Peyer's patch (tissue), 4 donors: ENCODE data around the gene PPP2R3A. TPM values are rescaled to one million over a fixed set of nuclear protein-coding genes. Genes with fewer than 3 reads are reported as not detected.

ENCODE experiments used
- DNase-seq, 3 donors: peaks; one replicate each; pipeline ENCODE4 v3.0.0-alpha.2; 2017 to 2019
- H3K27ac ChIP-seq, 4 donors: fragments of 200-600 bp; sonication (generic); one replicate each; pipeline ENCODE4 v1.5.1; 2016 to 2019
- H3K27me3 ChIP-seq, 2 donors: fragments of 200-600 bp; sonication (generic); one replicate each; pipeline ENCODE4 v1.5.1; 2019
- H3K36me3 ChIP-seq, 3 donors: fragments of 200-600 bp; sonication (generic); one replicate each; pipeline ENCODE4 v1.5.1; 2016 to 2019
- H3K4me1 ChIP-seq, 4 donors: fragments of 200-600 bp; sonication (generic); one replicate each; pipeline ENCODE4 v1.5.1; 2016 to 2019
- H3K4me3 ChIP-seq, 4 donors: fragments of 200-600 bp; sonication (generic); 1 replicate in 3 of 4; 2 replicates in 1 of 4; pipeline ENCODE4 v1.5.1; 2016 to 2019; ENCODE audit warnings: mild to moderate bottlenecking in 1 of 4
- H3K9me3 ChIP-seq, 4 donors: fragments of 200-600 bp; sonication (generic); one replicate each; pipeline ENCODE4 v1.5.1; 2016 to 2019; ENCODE audit warnings: mild to moderate bottlenecking in 1 of 4
- POLR2A ChIP-seq, 2 donors: fragments of 450-650 bp; IDR thresholded peaks; one replicate each; pipeline ENCODE4 v1.5.1; 2017; ENCODE audit warnings: antibody characterized with exemption in 2 of 2, mild to moderate bottlenecking in 2 of 2, moderate library complexity in 2 of 2
- total RNA-seq, 4 donors: library from RNA; depleted of rRNA; stranded (reverse); fragments of >200 nt; gene quantifications; one replicate each; pipeline ENCODE4 v1.1.0, GENCODE V29; 2016
- TF ChIP-seq, protein P1 (sequence below), 6 experiments: fragments of 450-650 bp in 4 of 6; fragments of 200-600 bp in 2 of 6; sonication (generic) in 1 of 6; IDR thresholded peaks; one replicate each; pipeline ENCODE4 v1.5.1; 2017 to 2019; ENCODE audit warnings: antibody characterized with exemption in 6 of 6, mild to moderate bottlenecking in 3 of 6, moderate library complexity in 1 of 6

Gene PPP2R3A
- total RNA-seq, 4 donors from 2014 or later = 6.6 to 27.1 (median 21.9) TPM

DNA sequence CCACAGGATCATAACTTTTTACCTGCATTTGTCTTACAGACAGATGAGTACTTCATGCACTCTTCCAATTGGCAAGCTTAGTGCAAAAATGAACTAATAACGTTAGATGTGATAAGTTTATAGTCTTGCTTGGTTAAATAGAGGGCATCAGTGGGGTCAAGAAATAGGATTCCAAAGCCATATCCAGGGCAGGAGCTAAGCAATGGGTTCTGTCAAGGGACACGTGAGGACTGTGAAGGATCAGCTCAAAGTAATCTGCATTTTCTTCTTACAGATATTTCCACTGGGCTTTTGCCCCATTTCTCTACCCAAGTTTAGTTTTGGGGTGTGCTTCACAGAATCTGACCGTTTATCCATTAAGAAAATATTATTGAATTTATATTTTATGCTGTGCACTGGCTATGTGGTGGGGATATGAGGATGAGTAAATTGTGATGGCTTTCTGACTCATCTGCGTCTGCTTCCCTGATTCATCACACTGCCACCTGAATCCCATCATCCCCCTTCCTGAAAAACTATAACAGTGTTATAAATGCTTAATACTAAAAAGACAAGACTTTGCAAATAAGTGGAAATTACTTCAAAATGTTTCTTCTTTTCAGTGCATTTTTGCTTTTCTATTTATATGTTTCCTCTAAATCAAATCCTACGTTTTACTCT, 17.5 kb downstream of the PPP2R3A start:
- TF ChIP-seq, protein P1, sequence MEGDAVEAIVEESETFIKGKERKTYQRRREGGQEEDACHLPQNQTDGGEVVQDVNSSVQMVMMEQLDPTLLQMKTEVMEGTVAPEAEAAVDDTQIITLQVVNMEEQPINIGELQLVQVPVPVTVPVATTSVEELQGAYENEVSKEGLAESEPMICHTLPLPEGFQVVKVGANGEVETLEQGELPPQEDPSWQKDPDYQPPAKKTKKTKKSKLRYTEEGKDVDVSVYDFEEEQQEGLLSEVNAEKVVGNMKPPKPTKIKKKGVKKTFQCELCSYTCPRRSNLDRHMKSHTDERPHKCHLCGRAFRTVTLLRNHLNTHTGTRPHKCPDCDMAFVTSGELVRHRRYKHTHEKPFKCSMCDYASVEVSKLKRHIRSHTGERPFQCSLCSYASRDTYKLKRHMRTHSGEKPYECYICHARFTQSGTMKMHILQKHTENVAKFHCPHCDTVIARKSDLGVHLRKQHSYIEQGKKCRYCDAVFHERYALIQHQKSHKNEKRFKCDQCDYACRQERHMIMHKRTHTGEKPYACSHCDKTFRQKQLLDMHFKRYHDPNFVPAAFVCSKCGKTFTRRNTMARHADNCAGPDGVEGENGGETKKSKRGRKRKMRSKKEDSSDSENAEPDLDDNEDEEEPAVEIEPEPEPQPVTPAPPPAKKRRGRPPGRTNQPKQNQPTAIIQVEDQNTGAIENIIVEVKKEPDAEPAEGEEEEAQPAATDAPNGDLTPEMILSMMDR (IDR thresholded peaks at IDR 0.05) = no peak
- TF ChIP-seq POLR2A (IDR thresholded peaks at IDR 0.05) = no peak

GRCh38 chr3:135987661-135988060, 22.1 kb downstream of the PPP2R3A start:
- TF ChIP-seq POLR2A (IDR thresholded peaks at IDR 0.05) = no peak

More for the DNA sequence above, 17.5 kb downstream of the PPP2R3A start:
- H3K9me3 ChIP-seq = no peaks in the 10 kb centered on the region
- no peaks in the 10 kb centered on the region for H3K36me3 ChIP-seq
- no peak overlapping the region for H3K27ac ChIP-seq
- H3K4me3 ChIP-seq = no peak overlapping the region
- peaks cover 0 to 18% (median 1%) of the 10 kb centered on the region in 4 donors for H3K4me1 ChIP-seq
- H3K27me3 ChIP-seq = no peaks in the 10 kb centered on the region
- no peak for DNase-seq

GRCh38 chr3:135989242-135989641, 23.7 kb downstream of the PPP2R3A start:
- Histone ChIP-seq H3K36me3 (no peaks in the 10 kb centered on the region), H3K27ac (no peak overlapping the region), H3K9me3 (no peaks in the 10 kb centered on the region), H3K27me3 (no peaks in the 10 kb centered on the region), H3K4me3 (no peak overlapping the region), H3K4me1 (no peaks in the 10 kb centered on the region)
- DNase-seq = no peak
- no peak for TF ChIP-seq POLR2A (IDR thresholded peaks at IDR 0.05)
- TF ChIP-seq, protein P1 (IDR thresholded peaks at IDR 0.05) = no peak

More at GRCh38 chr3:135987661-135988060, 22.1 kb downstream of the PPP2R3A start:
- Histone ChIP-seq H3K27ac (no peak overlapping the region), H3K4me3 (no peak overlapping the region), H3K27me3 (no peaks in the 10 kb centered on the region), H3K4me1 (peaks cover 0 to 6% (median 0%) of the 10 kb centered on the region in 4 donors), H3K36me3 (no peaks in the 10 kb centered on the region), H3K9me3 (no peaks in the 10 kb centered on the region)
- no peak for DNase-seq

GRCh38 chr3:135990903-135991302, 25.4 kb downstream of the PPP2R3A start:
- no peak overlapping the region for H3K4me3 ChIP-seq

GRCh38 chr3:135991621-135992020, 26.1 kb downstream of the PPP2R3A start:
- H3K4me1 ChIP-seq = no peaks in the 10 kb centered on the region
- no peak for DNase-seq

More at GRCh38 chr3:135990903-135991302, 25.4 kb downstream of the PPP2R3A start:
- H3K27me3 ChIP-seq = no peaks in the 10 kb centered on the region
- DNase-seq = no peak
- TF ChIP-seq, protein P1 (IDR thresholded peaks at IDR 0.05) = no peak
- no peak for TF ChIP-seq POLR2A (IDR thresholded peaks at IDR 0.05)
- no peaks in the 10 kb centered on the region for H3K9me3 ChIP-seq
- H3K36me3 ChIP-seq = no peaks in the 10 kb centered on the region
- no peak overlapping the region for H3K27ac ChIP-seq
- no peaks in the 10 kb centered on the region for H3K4me1 ChIP-seq

GRCh38 chr3:135992072-135992471, 26.5 kb downstream of the PPP2R3A start:
- no peaks in the 10 kb centered on the region for H3K4me1 ChIP-seq
- no peaks in the 10 kb centered on the region for H3K27me3 ChIP-seq
- no peak overlapping the region for H3K4me3 ChIP-seq
- no peak for DNase-seq
- no peak for TF ChIP-seq POLR2A (IDR thresholded peaks at IDR 0.05)
- TF ChIP-seq, protein P1 (IDR thresholded peaks at IDR 0.05) = no peak
- H3K27ac ChIP-seq = no peak overlapping the region
- no peaks in the 10 kb centered on the region for H3K9me3 ChIP-seq
- no peaks in the 10 kb centered on the region for H3K36me3 ChIP-seq

More at GRCh38 chr3:135991621-135992020, 26.1 kb downstream of the PPP2R3A start:
- no peaks in the 10 kb centered on the region for H3K36me3 ChIP-seq
- H3K27ac ChIP-seq = no peak overlapping the region
- no peak overlapping the region for H3K4me3 ChIP-seq
- H3K27me3 ChIP-seq = no peaks in the 10 kb centered on the region
- TF ChIP-seq, protein P1 (IDR thresholded peaks at IDR 0.05) = no peak
- no peak for TF ChIP-seq POLR2A (IDR thresholded peaks at IDR 0.05)
- no peaks in the 10 kb centered on the region for H3K9me3 ChIP-seq
